Prostate gland (tissue), 2 donors: ENCODE results near the gene SAYSD1.

Source experiments
- CTCF ChIP-seq, 4 experiments: fragments of 200-600 bp in 2 of 4; fragments of 450-650 bp in 2 of 4; sonication (generic) in 2 of 4; IDR thresholded peaks; 1 replicate in 3 of 4; 2 replicates in 1 of 4; pipeline ENCODE4 v1.5.1; 2016 to 2019; ENCODE audit warnings: antibody characterized with exemption in 4 of 4, mild to moderate bottlenecking in 2 of 4, moderate library complexity in 2 of 4
- POLR2A ChIP-seq: fragments of 450-650 bp; IDR thresholded peaks from one replicate; pipeline ENCODE4 v1.6.1; 2016; ENCODE audit warnings: antibody characterized with exemption, mild to moderate bottlenecking
- POLR2AphosphoS5 ChIP-seq: sonication (generic); formaldehyde crosslinking; IDR thresholded peaks from one replicate; pipeline ENCODE4 v1.6.1; 2017; ENCODE audit warnings: antibody characterized with exemption

GRCh38 chr6:39075010-39075686, 39.8 kb downstream of the SAYSD1 start:
- no peak for TF ChIP-seq CTCF (IDR thresholded peaks at IDR 0.05)
- TF ChIP-seq POLR2AphosphoS5: no peak
- no peak for TF ChIP-seq POLR2A
